ENCODE data around the gene FAM185A. TPM values are rescaled to one million over a fixed set of nuclear protein-coding genes. Genes with fewer than 3 reads are reported as not detected.

Gene FAM185A
- total RNA-seq, 2 donors from 2014 or later = 8.6 to 10.5 TPM

- Histone ChIP-seq H3K4me1 (no peaks in the 10 kb centered on the region), H3K9me3 (no peaks in the 10 kb centered on the region), H3K27me3 (no peaks in the 10 kb centered on the region), H3K9ac (ENCODE audit: low read depth in 2 of 2, low read length in 2 of 2) (no peak overlapping the region), H3K4me3 (no peak overlapping the region), H3K36me3 (no peaks in the 10 kb centered on the region), H3K27ac (no peak overlapping the region)
- intact Hi-C loops (cut with DNase I) = no loop called here
- TF ChIP-seq CTCF (IDR thresholded peaks at IDR 0.05) = no peak
- DNase-seq = no peak
These were observed 96.5 kb downstream of the FAM185A start for GRCh38 chr7:102845346-102845745.

- no peaks in the 10 kb centered on the region for H3K9me3 ChIP-seq
- TF ChIP-seq CTCF (IDR thresholded peaks at IDR 0.05) = no peak
- H3K4me3 ChIP-seq = no peak overlapping the region
- H3K27ac ChIP-seq = no peak overlapping the region
- H3K36me3 ChIP-seq = no peaks in the 10 kb centered on the region
- DNase-seq = no peak
- H3K9ac ChIP-seq (ENCODE audit: low read depth in 2 of 2, low read length in 2 of 2) = no peak overlapping the region
- no peaks in the 10 kb centered on the region for H3K27me3 ChIP-seq
- intact Hi-C loops (cut with DNase I) = no loop called here
- no peaks in the 10 kb centered on the region for H3K4me1 ChIP-seq
These were observed 100.3 kb downstream of the FAM185A start for GRCh38 chr7:102849079-102849478.

DNA sequence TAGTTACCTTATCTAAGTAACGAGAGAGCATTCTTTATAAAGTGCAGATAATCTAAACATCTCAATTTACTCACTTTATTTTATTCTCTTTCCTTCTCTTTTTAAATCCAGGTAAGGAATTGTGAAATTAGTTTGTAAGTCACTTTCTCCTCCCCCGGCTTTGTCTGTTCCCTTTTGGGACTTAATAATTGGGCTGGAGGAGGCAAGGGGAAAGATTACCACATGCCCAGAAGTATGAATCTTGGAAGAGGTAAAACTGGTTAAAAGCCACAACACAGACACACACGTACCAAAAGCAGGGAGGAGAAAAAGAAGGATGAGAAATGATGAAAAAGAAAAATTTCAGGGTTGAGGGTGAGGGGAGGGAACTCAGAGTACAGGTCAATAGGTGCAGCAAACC, 100.7 kb downstream of the FAM185A start:
- TF ChIP-seq CTCF (IDR thresholded peaks at IDR 0.05) = no peak
- H3K27me3 ChIP-seq = no peaks in the 10 kb centered on the region
- no peaks in the 10 kb centered on the region for H3K36me3 ChIP-seq
- no peak overlapping the region for H3K9ac ChIP-seq (ENCODE audit: low read depth in 2 of 2, low read length in 2 of 2)
- H3K4me1 ChIP-seq = no peaks in the 10 kb centered on the region
- H3K4me3 ChIP-seq = no peak overlapping the region
- no peaks in the 10 kb centered on the region for H3K9me3 ChIP-seq
- DNase-seq = no peak
- intact Hi-C loops (cut with DNase I) = no loop called here
- H3K27ac ChIP-seq = no peak overlapping the region

- H3K9ac ChIP-seq (ENCODE audit: low read depth in 2 of 2, low read length in 2 of 2) = no peak overlapping the region
- H3K9me3 ChIP-seq = no peaks in the 10 kb centered on the region
- DNase-seq = no peak
- no peaks in the 10 kb centered on the region for H3K36me3 ChIP-seq
- no peak overlapping the region for H3K4me3 ChIP-seq
- intact Hi-C loops (cut with DNase I) = no loop called here
- H3K4me1 ChIP-seq = no peaks in the 10 kb centered on the region
- no peak overlapping the region for H3K27ac ChIP-seq
- H3K27me3 ChIP-seq = no peaks in the 10 kb centered on the region
- no peak for TF ChIP-seq CTCF (IDR thresholded peaks at IDR 0.05)
These were observed 107.2 kb downstream of the FAM185A start for GRCh38 chr7:102856036-102856435.

Other genes with a start within 250 kb of the FAM185A start
- 10 to 100 TPM; 13.2 to 30.0 TPM for gene RASA4B, start 231.2 kb upstream of the FAM185A start, total RNA-seq
- 10 to 100 TPM in 1 of 2 donors, 1 to 10 TPM in 1; 9.0 to 13.7 TPM for gene UPK3BL2, start 205.3 kb upstream of the FAM185A start, total RNA-seq
- gene SPDYE2, start 197.8 kb upstream of the FAM185A start, total RNA-seq = not detected
- 10 to 100 TPM; 19.2 to 32.9 TPM for gene POLR2J3, start 176.4 kb upstream of the FAM185A start, total RNA-seq
- 10 to 100 TPM; 16.7 to 31.3 TPM for gene RASA4, start 132.2 kb upstream of the FAM185A start, total RNA-seq
- gene UPK3BL1, start 106.2 kb upstream of the FAM185A start, total RNA-seq = 10 to 100 TPM in 1 of 2 donors, 1 to 10 TPM in 1; 9.1 to 21.9 TPM
- not detected for gene SPDYE2B, start 98.7 kb upstream of the FAM185A start, total RNA-seq
- gene POLR2J2, start 77.3 kb upstream of the FAM185A start, total RNA-seq = 10 to 100 TPM in 1 of 2 donors, 1 to 10 TPM in 1; 5.9 to 12.8 TPM
- gene LRRC17, start 164.0 kb downstream of the FAM185A start, total RNA-seq = 1 to 10 TPM in 1 of 2 donors, under 1 TPM in 1; 0.91 to 1.1 TPM